ENCODE results near the gene MCRIP2.
"Not testable (repeated sequence)": the region's sequence is repeated elsewhere in the genome, so short reads cannot be mapped to it uniquely, and the experiment has no call there.

Gene MCRIP2, protein sequence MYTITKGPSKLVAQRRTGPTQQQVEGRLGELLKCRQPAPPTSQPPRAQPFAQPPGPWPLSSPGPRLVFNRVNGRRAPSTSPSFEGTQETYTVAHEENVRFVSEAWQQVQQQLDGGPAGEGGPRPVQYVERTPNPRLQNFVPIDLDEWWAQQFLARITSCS

DNA sequence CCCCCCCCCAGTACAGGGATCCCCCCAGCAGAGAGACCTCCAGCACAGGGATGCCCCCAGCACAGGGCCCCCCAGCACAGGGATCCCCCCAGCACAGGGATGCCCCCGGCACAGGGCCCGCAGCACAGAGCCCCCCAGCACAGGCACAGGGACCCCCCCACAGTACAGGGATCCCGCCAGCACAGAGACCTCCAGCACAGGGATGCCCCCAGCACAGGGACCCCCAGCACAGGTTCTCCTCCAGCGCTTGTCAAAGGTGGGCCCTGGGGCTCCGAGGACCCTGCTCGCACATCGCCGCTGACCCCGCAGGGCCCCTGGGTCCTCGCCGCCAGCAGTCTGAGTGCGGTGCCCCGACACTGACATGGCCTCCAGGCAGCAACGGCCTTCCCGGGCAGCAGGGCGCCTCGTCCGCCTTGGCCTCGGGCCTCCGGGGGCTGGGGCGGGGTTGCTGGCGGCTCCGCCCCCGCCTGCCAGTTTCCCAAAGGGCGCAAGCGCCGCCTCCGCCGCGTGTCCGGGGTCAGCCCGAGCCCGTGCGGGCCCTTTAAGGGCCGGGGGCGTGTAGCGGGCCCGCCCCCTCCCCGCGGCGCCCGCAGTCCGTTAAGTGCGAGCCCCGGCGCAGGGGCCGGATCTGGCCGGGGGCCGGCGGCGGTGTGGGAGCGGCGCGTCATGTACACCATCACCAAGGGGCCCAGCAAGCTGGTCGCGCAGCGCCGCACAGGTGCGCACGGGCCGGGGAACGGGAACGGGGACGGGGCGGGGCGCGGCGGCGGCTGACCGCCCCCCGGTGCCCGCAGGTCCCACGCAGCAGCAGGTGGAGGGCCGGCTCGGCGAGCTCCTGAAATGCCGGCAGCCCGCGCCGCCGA, at the start of gene MCRIP2:
Gene MCRIP2, plus strand, starts transcription at position 503 of the 863 bp plus-strand sequence. Its CDS starts 164 bp downstream, at position 667.
- DNase-seq (ENCODE audit: low read depth), result peak; percentile 73

DNA sequence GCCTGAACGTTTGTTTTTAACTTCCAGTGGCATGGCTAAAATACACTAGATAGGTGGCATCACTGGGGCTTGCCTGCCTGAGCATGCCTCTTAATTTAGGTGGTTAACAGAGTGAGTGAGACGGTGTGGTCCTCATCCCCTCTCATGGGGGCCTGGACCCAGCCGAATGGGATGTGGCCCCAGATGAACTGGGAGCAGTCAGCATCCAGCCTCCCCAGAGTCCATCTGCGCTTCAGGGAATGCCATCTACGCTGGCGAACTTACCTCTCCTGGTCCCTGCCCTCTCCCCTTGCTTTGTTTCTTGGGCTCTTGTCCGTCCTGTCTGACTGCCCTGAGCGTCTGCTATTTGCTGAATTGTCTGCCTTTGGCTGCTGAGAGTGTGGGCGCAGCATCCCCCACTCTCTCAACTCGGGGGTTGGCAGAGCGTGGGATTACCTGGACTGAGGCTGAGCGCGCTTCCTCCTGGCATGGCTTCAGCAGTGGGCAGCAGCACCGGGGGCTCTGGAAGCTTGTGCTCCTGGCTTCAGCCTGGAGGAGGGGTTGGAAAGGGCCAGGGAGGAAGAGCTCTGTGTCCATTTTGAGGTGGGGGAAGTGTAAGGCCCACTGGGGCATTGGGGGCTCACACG, 49.6 kb upstream of the MCRIP2 start:
- DNase-seq (ENCODE audit: low read depth), result no peak

DNA sequence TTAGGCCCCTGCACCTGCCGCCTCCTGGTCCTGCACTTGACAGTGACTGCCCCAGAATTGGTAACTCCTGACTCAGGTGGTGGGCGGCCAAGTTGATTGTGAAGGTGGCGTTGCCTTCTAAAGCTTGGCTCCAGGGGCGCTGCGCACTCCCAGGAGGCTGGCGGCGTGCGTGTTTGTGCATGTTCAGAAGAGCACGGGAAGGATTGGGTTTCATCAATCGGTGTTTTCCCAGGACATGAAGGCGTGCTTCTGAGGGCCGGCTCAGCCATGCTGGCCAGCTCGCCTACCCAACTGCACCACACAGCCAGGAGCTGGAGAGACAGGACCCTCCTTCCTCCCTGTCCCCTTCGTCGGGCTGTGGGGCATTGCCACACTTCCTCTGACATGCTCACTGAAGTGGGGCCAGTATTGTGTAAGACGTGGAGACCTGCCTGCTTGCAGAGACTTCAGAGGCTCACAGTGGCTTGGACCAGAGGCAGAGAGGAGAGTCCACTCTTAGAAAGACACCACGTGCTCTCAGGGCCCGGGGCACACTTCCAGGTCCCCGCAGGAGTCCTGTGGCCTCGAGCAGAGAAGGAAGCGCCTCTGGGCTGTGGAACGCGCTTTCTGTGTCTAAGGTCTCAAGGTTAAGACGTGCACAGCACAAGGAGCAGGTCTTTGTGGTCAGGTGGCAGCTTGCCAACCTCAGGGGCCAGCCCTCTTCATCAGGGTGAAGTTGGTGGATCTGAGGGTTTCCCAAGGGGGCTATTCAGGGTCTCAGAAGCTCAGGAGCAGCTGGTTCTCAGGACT, 48.9 kb upstream of the MCRIP2 start:
- DNase-seq (ENCODE audit: low read depth), result no peak

DNA sequence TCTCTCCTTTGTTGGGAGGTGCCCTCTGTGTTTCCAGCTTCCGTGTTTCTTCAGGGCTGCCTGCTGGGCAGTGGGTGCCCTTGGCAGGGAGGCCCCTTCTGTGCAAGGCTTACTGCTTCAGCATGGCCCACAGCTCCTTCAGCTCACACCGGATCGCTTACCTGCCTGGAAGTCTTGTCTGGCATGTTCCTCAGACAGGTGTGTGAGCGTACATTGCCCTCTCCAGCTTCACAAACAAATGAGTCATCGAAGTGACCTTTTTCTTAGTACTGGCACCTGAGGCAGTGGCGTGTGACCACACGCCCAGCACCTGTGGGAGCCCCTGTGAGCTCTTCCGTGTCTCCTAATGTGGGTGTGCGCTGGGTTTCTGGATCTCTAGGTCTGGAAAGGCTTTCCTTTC, 48.2 kb upstream of the MCRIP2 start:
- DNase-seq (ENCODE audit: low read depth), result no peak

DNA sequence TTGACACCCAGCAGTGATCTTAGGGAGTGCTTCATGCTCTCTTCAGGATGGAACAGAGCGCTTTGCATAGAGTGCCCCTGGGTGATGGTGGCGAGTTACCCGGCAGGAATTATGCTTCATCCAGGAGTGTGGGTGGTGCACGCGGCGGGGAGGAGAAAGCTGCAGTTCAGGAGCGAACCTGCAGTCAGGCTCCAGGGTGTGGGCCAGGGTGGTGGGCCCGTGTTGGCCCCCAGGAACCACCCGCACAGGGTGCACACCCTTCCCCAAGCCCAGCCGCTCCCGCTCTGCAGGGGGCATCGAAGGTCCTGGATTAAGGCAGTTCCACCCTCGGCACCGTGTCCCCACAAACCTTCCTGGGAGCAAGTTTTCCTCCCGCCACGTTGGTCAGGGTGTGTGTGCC, 47.8 kb upstream of the MCRIP2 start:
- DNase-seq (ENCODE audit: low read depth), result no peak

DNA sequence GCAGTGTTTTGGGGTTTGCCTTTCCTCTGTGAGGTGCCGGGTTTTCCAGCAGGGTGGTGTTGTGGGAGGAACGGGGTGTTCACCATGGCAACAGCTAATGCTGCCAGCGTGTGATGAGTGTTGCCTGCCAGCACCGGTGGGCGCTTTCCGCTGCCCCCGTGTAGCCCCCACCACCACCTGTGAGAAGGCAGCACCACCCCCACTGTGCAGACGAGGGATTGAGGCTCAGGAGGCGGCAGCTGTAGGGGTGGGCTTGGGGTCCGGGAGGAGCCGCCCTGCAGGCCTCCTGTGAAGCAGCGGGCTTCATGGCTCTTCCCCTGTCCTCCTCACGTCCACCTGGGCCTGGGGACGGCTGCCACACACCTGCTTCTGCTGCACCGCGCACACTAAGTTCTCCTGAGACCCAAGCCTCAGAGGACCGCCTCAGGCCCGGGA, 46.5 kb upstream of the MCRIP2 start:
- DNase-seq (ENCODE audit: low read depth), result no peak

DNA sequence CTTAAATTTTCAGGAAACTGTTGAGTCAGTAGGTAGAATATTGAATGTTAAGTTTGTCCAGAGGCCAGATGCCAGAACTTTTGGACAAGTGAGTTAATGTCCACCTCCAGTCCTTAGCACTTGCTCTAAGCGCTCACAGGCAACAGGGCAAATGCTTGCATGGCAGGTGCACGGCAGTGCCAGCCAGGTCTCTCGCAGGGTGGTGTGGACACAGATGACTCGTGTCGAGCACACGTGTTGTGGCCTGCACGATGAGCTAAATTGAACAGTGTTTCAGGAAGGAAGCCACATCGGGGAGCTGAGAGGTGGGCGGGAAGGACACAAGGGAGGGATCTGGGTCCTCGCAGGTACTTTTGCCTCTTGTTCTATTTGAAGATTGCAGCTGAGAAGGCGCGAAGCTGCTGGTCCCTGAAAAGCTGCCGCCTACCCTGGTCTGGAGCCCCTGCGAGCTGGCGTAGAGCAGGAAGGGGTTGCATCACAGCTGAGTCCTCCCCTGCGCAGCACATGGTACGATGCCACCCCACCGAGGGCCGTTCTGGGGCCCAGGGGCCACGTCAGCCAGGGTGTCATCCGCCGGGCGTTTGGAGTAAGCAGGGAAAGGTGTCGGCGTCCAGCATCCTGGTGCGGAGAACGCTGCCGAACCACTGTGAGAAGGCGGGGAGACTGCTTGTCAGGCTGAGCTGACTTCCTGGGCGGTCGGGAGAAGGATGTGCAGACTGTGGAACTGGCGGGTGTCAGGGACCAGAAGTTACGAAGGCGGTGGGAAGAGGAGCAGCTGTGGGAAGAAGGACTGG, 45.5 kb upstream of the MCRIP2 start:
- no peak for DNase-seq (ENCODE audit: low read depth)

DNA sequence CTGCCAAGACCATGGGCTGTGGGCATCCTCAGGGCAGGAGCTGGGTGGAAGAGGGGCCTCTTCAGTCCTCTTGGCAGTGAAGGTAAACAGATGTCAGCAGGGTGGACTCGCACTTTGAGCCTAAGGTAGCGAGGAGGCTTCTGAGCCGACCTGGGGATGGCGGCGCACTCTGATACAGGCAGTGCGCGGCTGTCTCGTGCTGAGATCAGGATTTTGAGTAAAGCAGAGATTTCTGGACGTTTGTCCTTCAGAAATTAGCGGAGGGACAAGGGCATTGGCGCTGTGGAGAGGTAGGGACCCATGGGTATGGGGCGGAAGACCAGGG, 44.9 kb upstream of the MCRIP2 start:
- no peak for DNase-seq (ENCODE audit: low read depth)

DNA sequence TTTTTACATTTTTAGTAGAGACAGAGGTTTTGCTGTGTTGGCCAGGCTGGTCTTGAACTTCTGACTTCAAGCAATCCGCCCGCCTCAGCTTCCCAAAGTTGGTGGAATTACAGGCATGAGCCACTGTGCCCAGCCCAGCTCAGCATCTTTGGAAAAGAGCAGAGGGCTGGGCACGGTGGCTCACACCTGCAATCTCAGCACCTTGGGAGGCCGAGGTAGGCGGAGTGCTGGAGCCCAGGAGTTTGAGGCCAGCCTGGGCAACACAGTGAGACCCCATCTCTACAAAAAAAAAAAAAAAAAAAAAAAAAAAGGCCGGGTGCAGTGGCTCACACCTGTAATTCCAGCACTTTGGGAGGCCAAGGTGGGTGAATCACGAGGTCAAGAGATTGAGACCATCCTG, 44.0 kb upstream of the MCRIP2 start:
- not testable (repeated sequence) for DNase-seq (ENCODE audit: low read depth)

DNA sequence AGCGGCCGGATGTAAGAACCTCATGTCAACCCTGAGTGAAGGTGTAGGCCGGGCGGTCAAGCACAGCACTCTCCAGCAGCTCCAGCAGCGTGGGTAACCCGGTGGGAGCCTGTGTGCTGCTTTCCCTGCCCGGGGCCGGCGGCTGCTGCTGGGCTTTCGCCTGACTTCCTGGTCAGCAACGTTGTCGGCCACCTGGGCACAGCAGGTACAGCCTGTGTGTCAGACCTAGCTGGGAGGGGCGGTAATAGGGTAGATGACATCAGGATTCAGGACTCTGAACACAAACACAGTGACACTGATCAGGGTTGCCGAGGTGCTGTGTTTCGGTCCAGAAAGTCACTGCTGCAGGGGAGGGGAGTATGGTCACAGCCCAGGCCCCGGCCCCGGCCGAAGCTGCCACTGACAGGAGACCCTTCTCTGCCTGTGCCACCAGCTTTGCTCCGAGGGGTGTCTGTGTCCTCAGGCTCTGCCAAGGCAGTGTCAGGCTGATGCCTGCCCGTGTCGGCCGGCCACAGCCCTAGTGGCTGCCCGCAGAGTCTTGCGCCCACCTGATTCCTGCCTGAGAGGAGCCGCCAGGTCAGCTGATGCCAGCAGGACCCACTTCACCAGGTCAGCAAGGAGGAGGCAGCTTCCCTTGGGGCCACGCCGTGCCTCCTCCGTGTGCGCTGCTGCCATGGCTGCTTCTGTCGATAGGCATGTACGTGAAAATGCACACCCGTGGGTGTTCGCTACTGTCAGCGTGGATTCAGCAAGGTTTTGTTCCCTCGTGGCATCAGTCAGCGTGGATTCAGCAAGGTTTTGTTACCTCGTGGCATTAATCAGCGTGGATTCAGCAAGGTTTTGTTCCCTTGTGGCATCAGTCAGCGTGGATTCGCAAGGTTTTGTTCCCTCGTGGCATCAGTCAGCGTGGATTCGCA, 42.5 kb upstream of the MCRIP2 start:
- no peak for DNase-seq (ENCODE audit: low read depth)

DNA sequence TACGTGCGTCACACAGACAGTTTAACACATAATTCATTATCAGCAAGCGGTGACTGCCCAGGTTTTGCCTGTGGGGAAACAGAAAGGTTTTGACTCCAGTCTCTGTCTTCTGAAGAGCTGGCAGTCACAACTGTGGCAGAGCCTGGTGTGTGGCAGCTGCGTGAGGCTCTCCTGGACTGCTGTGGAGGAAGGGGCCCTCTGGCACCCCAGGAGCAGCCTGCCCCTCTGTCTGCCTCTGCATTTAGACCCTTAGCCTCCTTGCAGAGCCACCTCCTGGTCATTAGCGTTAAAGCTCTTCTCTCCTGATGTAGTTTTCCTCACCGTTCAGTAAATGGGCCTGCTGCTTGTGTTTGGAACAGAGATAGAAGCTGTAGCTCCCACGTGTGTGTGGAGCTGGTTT, 40.8 kb upstream of the MCRIP2 start:
- DNase-seq (ENCODE audit: low read depth), result no peak

DNA sequence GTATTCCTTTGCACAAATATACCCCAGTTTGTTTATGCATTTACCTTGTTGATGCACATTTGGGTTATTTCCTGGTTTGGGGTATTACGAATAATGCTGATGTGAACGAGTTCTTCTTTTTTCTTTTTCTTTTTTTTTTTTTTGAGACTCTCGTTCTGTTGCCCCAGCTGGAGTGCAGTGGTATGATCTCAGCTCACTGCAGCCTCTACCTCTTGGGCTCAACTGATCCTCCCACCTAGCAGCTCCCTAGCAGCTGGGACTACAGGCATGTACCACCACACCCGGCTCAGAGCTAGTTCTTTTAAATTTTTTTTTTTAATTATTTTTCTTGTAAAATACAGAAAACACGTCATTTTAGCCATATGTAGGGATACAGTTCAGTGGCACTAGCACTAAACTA, 37.7 kb upstream of the MCRIP2 start:
- no peak for DNase-seq (ENCODE audit: low read depth)

DNA sequence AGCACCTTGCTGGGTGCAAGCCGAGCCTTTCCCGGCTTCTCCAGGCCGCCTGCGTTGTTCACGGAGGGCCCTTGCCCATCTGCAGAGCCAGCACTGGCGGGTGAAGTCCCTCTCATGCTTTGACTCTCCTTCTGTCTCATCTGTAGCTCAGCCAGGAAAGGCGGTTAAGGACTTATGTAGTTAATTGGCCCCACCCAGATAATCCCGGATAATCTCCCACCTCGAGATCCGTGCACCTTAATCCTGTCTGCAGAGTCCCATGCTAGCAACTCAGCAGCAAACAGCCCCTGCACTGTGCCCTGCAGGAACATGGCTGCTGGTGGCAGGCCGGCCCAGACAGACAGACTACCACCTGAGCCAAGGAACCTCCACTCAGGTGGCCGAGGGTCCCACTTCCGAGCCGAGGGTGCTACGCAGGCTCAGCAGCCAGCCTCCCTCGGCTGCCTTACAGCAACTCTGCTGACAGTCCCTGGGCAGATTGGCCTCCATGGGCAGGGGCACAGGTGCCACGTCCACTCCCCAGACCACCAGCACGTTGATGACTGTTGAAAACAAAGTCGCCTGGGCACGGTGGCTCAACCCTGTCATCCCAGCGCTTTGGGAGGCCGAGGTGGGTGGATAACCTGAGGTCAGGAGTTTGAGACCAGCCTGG, 34.8 kb upstream of the MCRIP2 start:
- DNase-seq (ENCODE audit: low read depth), result no peak

DNA sequence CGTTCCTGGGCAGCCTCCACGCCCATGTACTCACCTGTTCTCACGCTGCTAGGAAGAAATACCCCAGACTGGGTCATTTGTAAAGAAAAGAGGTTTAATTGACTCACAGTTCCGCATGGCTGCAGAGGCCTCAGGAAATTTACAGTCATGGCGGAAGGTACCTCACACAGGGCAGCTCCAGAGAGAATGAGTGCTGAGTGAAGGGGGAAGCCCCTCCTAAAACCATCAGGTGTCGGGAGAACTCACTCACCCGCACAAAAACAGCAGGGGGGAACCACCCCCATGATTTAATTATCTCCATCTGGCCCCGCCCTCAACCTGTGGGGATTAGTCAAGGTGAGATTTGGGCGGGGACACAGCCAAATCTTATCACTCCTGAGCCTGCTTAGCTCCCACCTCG, 33.6 kb upstream of the MCRIP2 start:
- DNase-seq (ENCODE audit: low read depth), result no peak

DNA sequence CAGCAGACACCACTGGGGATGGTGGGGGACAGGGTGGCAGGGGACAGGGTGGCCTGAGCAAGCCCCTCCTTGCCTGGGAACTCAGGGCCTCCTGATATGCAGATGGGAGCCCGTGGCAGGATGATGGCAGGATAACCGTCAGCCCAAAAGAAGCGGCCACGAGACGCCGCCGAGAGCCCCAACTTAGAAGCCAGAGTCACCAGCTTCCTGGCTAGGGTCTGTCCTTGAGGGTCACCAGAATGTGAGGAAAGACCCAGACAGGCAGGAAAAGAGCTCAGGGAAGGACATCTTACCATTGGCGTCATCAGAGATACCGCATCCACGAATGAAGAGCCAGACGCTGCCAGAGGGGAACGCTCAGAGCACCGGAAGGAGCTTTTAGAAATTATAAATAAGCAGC, 32.3 kb upstream of the MCRIP2 start:
- DNase-seq (ENCODE audit: low read depth), result no peak

DNA sequence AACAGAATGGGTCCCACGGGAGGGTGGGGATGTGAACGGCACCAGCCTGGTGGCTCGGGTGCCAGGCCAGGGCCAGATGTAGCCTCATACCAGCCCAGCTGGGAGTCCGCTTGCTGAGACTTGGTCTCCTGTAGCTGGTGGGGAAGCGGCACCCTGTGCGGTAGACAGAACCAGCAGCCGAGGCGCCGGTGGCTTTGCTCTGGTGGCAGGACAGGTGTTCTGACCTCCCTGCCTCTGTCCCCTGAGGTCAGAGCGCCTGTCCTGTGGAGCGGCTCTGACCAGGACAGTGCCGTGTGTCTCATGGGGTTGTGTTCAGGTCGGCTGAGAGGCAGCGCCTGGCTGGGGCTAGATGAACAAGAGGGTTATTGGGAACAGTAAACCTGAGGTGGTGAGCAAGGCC, 31.6 kb upstream of the MCRIP2 start:
- DNase-seq (ENCODE audit: low read depth), result no peak

DNA sequence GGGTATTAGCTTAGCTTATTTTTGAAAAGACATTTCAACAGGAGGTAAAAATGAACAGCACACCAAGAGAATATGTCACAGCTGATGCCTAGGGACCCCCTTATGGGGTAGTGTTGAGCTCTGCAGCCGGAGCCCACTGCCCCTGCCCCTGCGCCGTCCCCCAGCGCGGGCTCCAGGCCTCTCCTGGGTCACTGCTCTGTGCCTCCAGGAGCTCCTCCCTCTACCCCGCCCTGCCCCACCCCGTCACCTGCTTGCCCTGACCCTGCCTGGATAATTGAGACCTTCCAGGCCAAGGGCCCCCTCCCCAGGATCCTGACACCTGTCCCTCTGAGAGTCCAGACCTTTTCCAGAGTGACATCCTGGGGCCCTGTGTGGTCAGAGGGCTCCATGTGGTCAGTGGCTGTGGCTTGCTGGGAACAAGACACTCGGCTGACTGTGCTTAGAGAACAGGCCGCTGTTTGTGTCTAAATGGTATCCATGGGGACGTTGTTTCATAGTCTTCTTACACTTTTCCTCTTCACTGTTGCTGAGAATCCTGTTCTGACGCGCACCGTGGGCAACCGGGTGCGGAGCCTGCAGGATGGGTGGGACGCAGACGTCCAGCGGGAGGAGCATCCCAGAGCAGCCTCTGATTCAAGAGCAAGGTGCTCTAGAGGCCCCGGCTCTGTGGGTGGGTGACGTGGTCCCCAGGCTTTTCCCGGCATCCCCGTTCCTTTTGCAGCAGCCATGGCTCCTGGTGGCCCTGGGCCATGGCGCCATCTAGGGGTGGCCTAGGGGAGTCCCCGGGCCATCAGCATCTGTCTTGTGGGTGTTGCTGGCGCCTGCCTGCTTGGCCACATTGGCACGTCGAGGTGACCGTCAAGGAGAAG, 30.9 kb upstream of the MCRIP2 start:
- DNase-seq (ENCODE audit: low read depth), result peak; percentile 55

DNA sequence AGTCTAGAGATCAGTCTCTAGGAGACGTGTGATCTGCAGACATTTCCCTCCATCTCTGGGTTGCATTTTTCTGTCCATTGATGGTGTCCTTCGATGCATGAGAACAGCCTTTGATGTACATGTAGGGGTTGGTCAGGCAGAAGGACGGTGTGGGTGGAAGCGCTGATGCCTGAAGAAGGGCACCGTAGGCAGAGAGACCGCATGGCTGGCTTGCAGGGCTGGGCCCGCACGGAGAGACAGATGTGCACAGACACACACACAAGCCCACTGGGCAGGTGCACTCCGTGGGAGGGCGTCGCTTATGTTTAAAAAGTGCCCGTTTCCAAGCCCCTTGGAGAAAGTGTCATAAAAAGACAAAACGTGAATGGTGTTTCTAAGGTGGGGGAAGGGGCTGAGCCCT, 26.5 kb upstream of the MCRIP2 start:
- DNase-seq (ENCODE audit: low read depth), result no peak
